Mesothelial cell of epicardium (in vitro differentiated cells): ENCODE data around the gene SLC4A3. TPM values are rescaled to one million over a fixed set of nuclear protein-coding genes. Genes with fewer than 3 reads are reported as not detected.

Source experiments
- DNase-seq, 2 experiments: peaks; one replicate each; pipeline ENCODE4 v3.0.0; 2021; ENCODE audit warnings: low spot score in 2 of 2; ENCODE audit not compliant: unreplicated experiment in 2 of 2
- H3K27ac Mint-ChIP-seq: 2 replicates; pipeline ENCODE4 v1.8.0; 2021; ENCODE audit warnings: mixed read lengths
- H3K27me3 Mint-ChIP-seq: 2 replicates; pipeline ENCODE4 v1.8.0; 2021; ENCODE audit warnings: low read depth, mixed read lengths
- H3K36me3 Mint-ChIP-seq: 2 replicates; pipeline ENCODE4 v1.8.0; 2021; ENCODE audit warnings: mixed read lengths
- H3K4me1 Mint-ChIP-seq: 2 replicates; pipeline ENCODE4 v1.8.0; 2021; ENCODE audit warnings: mixed read lengths
- H3K4me3 Mint-ChIP-seq: 2 replicates; pipeline ENCODE4 v1.8.0; 2021; ENCODE audit warnings: mild to moderate bottlenecking, moderate library complexity, mixed read lengths
- H3K9me3 Mint-ChIP-seq: 2 replicates; pipeline ENCODE4 v1.8.0; 2021; ENCODE audit warnings: mixed read lengths
- total RNA-seq: library from RNA; stranded (reverse); gene quantifications from 3 replicates; pipeline ENCODE4 v1.2.1, GENCODE V29; 2021
- TF ChIP-seq, protein P1 (sequence below): fragments of 200-600 bp; sonication (generic); IDR thresholded peaks from one replicate; pipeline ENCODE4 v1.5.0; 2021; ENCODE audit warnings: antibody characterized with exemption; ENCODE audit not compliant: unreplicated experiment

Gene SLC4A3
- total RNA-seq, 1 donor from 2014 or later = 23.6 TPM

DNA sequence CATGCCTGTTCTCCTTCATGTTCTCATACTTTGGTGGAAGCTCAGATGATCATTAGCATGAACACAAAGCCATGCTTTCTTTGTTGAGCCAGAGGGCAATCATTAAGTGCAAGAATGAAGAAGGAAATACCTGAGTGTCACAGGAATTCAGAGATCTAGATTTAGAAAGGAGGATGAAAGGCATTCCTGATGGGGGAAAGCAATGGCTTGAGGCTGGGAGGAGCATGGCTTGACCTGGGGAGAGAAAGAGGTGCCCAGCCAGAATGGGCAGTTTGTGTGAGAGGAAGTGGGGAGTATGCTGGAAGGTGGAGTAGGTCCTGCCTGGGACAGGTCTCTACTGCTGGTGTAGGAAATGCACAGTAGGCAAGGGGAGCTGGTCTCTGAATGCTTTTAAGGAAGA, 35.1 kb downstream of the SLC4A3 start:
- Mint-ChIP-seq H3K9me3 (peaks cover 28% of the 10 kb centered on the region), H3K4me3 (no peak overlapping the region), H3K4me1 (peaks cover 16% of the 10 kb centered on the region), H3K27me3 (no peaks in the 10 kb centered on the region), H3K36me3 (peaks cover 10% of the 10 kb centered on the region), H3K27ac (peak overlapping the region; percentile 41)
- no peak for DNase-seq
- TF ChIP-seq, protein P1, sequence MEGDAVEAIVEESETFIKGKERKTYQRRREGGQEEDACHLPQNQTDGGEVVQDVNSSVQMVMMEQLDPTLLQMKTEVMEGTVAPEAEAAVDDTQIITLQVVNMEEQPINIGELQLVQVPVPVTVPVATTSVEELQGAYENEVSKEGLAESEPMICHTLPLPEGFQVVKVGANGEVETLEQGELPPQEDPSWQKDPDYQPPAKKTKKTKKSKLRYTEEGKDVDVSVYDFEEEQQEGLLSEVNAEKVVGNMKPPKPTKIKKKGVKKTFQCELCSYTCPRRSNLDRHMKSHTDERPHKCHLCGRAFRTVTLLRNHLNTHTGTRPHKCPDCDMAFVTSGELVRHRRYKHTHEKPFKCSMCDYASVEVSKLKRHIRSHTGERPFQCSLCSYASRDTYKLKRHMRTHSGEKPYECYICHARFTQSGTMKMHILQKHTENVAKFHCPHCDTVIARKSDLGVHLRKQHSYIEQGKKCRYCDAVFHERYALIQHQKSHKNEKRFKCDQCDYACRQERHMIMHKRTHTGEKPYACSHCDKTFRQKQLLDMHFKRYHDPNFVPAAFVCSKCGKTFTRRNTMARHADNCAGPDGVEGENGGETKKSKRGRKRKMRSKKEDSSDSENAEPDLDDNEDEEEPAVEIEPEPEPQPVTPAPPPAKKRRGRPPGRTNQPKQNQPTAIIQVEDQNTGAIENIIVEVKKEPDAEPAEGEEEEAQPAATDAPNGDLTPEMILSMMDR = no peak

DNA sequence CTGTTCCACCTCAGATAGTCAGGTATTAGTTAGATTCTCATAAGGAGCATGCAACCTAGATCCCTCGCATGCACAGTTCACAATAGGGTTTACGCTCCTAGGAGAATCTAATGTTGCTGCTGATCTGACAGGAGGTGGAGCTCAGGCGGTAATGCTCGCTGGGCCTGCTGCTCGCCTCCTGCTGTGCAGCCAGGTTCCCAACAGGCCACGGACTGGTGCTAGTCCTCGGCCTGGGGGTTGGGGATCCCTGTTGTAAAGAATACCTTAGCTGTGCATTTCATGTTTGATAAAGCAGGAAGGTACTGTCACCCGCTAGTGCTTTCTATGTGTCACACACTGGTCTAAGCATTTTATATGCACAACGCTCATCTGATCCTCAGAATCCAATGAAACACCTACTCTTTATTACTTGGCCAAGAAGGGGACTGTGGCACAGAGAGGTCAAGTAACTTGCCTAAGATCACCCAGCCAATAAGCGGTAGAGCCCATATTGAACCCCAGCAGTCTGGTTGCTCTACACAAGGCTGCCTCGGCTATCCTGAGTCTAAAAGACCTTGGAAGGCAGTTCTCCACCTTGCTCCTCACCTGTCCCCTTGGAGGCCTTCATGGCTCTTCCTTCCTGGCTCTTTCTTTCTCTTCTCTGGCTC, 35.8 kb downstream of the SLC4A3 start:
- TF ChIP-seq, protein P1 = no peak
- H3K4me1 Mint-ChIP-seq = peaks cover 16% of the 10 kb centered on the region
- no peak overlapping the region for H3K4me3 Mint-ChIP-seq
- H3K36me3 Mint-ChIP-seq = peaks cover 10% of the 10 kb centered on the region
- H3K27me3 Mint-ChIP-seq = no peaks in the 10 kb centered on the region
- H3K9me3 Mint-ChIP-seq = peaks cover 23% of the 10 kb centered on the region
- peak overlapping the region; percentile 4 for H3K27ac Mint-ChIP-seq
- no peak for DNase-seq

DNA sequence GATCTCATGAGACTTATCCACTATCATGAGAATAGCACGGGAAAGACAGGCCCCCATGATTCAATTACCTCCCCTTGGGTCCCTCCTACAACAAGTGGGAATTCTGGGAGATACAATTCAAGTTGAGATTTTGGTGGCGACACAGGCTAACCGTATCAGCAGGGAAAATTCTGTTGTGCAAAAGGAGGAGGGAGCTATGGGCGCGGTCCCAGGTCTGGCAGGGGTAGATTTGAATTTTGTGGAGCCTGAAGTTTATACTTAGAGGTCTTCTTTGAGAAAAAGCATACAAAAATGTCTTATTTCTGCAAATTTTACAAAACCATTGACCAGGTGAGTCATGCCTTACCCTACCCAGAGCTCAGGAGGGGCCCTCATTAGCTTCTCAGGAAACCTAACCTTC, 36.6 kb downstream of the SLC4A3 start:
- no peak for DNase-seq
- peaks cover 10% of the 10 kb centered on the region for H3K36me3 Mint-ChIP-seq
- H3K27ac Mint-ChIP-seq = no peak overlapping the region
- TF ChIP-seq, protein P1 = no peak
- no peak overlapping the region for H3K4me3 Mint-ChIP-seq
- H3K27me3 Mint-ChIP-seq = no peaks in the 10 kb centered on the region
- H3K9me3 Mint-ChIP-seq = peaks cover 23% of the 10 kb centered on the region
- peaks cover 16% of the 10 kb centered on the region for H3K4me1 Mint-ChIP-seq

DNA sequence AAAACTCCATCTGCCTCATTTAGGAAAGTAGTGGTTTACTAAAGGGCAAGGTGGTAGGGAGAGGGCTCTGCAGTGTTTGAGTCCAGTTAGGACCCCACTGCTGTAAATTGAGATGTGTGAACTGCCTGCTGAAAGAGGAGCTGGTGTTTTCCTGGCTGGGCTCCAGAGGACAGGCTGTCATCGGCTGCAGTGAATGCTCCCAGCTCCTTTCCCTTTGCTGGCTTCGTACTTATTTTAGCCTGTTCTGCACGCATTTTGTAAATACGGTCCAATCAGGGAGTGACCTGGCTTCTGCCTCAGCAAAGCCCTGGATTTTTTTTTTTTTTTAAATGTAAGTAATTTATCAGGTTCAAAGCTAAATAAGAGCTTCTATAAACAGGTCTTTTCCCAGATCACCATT, 37.5 kb downstream of the SLC4A3 start:
- Mint-ChIP-seq H3K27ac (no peak overlapping the region), H3K9me3 (peaks cover 23% of the 10 kb centered on the region), H3K4me1 (peaks cover 16% of the 10 kb centered on the region), H3K4me3 (no peak overlapping the region), H3K27me3 (no peaks in the 10 kb centered on the region), H3K36me3 (peaks cover 10% of the 10 kb centered on the region)
- TF ChIP-seq, protein P1 = no peak
- DNase-seq = no peak

DNA sequence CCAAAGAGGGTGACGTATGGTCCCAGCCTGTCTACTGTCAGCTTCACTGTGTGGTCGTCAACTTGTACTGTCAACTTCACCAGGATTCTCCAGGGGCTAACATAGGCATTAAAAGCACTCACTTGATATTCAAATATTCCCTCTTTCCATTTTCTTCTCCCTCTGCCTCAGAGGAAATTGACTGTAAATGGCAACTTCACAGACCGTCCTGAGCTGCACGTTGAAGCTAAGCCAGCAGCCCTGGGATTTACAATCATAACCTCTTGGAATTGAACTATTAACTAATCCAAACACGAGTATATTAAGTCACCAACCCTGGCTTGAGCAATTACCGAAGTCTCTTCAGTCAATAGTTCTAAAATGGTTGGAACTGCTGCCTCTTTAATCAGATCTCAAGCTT, 38.5 kb downstream of the SLC4A3 start:
- Mint-ChIP-seq H3K4me3 (no peak overlapping the region), H3K4me1 (peaks cover 16% of the 10 kb centered on the region), H3K27me3 (no peaks in the 10 kb centered on the region), H3K27ac (no peak overlapping the region), H3K9me3 (peaks cover 15% of the 10 kb centered on the region), H3K36me3 (peaks cover 6% of the 10 kb centered on the region)
- TF ChIP-seq, protein P1 = no peak
- no peak for DNase-seq
